Prostate gland (tissue), 2 donors: ENCODE results near the gene CCDC97. TPM values are rescaled to one million over a fixed set of nuclear protein-coding genes. Genes with fewer than 3 reads are reported as not detected.
"Not testable (repeated sequence)": the region's sequence is repeated elsewhere in the genome, so short reads cannot be mapped to it uniquely, and the experiment has no call there.

Experiments
- DNase-seq: peaks from one replicate; pipeline ENCODE4 v3.0.0-alpha.2; 2019; ENCODE audit warnings: low spot score
- H3K27ac ChIP-seq, 2 donors: fragments of 200-600 bp; sonication (generic); 2 replicates each; pipeline ENCODE4 v1.5.1; 2017 to 2019
- H3K27me3 ChIP-seq: fragments of 200-600 bp; sonication (generic); replicated peaks from 2 replicates; pipeline ENCODE4 v1.5.1; 2019; ENCODE audit not compliant: insufficient read depth
- H3K36me3 ChIP-seq, 2 donors: fragments of 200-600 bp; sonication (generic); 1 replicate in 1 of 2; 2 replicates in 1 of 2; pipeline versions ENCODE4 v1.5.1 to v1.8.1; 2017 to 2019
- H3K4me1 ChIP-seq: fragments of 200-600 bp; sonication (generic); replicated peaks from 2 replicates; pipeline ENCODE4 v1.5.1; 2019
- H3K4me3 ChIP-seq, 2 donors: fragments of 200-600 bp; sonication (generic); 2 replicates each; pipeline ENCODE4 v1.5.1; 2017 to 2019
- H3K9me3 ChIP-seq: fragments of 200-600 bp; sonication (generic); 2 replicates; pipeline ENCODE4 v1.5.1; 2017
- POLR2A ChIP-seq: fragments of 450-650 bp; IDR thresholded peaks from one replicate; pipeline ENCODE4 v1.6.1; 2016; ENCODE audit warnings: antibody characterized with exemption, mild to moderate bottlenecking
- POLR2AphosphoS5 ChIP-seq: sonication (generic); formaldehyde crosslinking; IDR thresholded peaks from one replicate; pipeline ENCODE4 v1.6.1; 2017; ENCODE audit warnings: antibody characterized with exemption
- WGBS: methylation state at CpG from one replicate; pipeline ENCODE4 v1.1.5; 2018; 5-methylcytosine and 5-hydroxymethylcytosine counted together
- intact Hi-C: fragments of 100-400 bp; cut with DNase I; formaldehyde crosslinking; loops from one replicate; pipeline ENCODE4 v1.14.2; 2022
- total RNA-seq, 2 donors: library from RNA; depleted of rRNA; stranded (reverse); fragments of >200 nt; gene quantifications; one replicate each; pipeline ENCODE4 v1.1.0, GENCODE V29; 2016
- TF ChIP-seq, protein P1 (sequence below), 4 experiments: fragments of 200-600 bp in 2 of 4; fragments of 450-650 bp in 2 of 4; sonication (generic) in 2 of 4; IDR thresholded peaks; 1 replicate in 3 of 4; 2 replicates in 1 of 4; pipeline ENCODE4 v1.5.1; 2016 to 2019; ENCODE audit warnings: antibody characterized with exemption in 4 of 4, mild to moderate bottlenecking in 2 of 4, moderate library complexity in 2 of 4

The CCDC97 gene
- total RNA-seq, 2 donors from 2014 or later, result 21.0 to 34.4 TPM

DNA sequence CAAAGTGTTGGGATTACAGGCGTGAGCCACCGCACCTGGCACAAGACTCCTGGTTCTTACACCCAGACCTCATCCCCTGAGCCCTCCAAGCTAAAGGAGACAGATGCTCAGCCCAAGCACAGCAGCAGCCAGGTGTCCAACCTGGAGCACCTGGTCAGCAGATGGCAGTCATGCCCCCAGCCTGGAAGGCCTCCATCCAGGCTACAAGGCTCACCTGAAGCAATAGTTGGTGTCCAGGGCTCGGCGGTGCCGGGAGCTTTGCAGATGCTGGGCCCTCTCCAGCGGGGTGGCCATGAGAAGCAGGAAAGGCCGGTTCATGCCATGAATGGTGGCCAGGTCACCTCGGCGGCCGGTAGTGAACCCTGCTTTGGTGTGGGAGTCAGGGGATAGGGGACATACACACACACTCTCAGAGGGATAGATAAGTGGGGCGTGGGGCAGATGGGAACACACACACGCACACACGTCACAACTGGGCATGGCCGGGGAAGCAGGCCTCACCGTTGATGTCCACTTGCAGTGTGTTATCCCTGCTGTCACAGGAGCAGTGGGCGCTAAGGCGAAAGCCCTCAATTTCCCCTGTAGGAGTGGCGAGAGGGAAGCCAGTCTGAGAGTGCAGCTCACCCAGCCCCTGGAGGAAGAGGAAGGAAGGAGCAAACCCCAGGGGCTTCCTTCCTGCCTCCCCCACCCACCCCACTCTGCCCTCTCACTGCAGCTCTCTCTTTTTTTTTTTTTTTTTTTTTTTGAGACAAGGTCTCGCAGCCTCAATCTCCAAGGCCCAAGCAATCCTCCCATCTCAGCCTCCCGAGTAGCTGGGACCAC is 31.9 kb downstream of the CCDC97 start:
- 80% methylated on average over 20 of the region's 20 CpGs for WGBS
- intact Hi-C loops, result no loop called here

DNA sequence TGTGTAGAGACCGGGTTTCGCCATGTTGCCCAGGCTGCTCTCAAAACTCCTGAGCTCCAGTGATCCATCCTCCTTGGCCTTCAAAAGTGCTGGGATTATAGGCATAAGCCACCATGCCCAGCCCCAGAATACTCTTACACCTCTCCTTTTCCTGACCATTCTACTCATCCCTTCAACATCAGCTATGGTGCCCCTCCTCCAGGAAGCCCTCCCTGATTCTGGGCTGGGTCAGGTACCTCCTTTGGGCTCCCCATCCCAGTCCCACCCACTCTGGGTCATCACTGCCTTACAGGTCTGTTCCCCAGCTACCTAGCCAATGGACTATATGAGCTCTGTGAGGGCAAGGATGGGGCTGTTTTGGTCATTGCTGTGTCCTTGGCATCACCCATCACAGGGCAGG is 34.2 kb downstream of the CCDC97 start:
- H3K36me3 ChIP-seq, result no peaks in the 10 kb centered on the region
- 100% methylated on average over 2 of the region's 2 CpGs for WGBS

More for the DNA sequence above, 31.9 kb downstream of the CCDC97 start:
- TF ChIP-seq POLR2A (no peak), POLR2AphosphoS5 (no peak)
- TF ChIP-seq, protein P1, sequence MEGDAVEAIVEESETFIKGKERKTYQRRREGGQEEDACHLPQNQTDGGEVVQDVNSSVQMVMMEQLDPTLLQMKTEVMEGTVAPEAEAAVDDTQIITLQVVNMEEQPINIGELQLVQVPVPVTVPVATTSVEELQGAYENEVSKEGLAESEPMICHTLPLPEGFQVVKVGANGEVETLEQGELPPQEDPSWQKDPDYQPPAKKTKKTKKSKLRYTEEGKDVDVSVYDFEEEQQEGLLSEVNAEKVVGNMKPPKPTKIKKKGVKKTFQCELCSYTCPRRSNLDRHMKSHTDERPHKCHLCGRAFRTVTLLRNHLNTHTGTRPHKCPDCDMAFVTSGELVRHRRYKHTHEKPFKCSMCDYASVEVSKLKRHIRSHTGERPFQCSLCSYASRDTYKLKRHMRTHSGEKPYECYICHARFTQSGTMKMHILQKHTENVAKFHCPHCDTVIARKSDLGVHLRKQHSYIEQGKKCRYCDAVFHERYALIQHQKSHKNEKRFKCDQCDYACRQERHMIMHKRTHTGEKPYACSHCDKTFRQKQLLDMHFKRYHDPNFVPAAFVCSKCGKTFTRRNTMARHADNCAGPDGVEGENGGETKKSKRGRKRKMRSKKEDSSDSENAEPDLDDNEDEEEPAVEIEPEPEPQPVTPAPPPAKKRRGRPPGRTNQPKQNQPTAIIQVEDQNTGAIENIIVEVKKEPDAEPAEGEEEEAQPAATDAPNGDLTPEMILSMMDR (IDR thresholded peaks at IDR 0.05), result no peak
- Histone ChIP-seq H3K4me3 (no peak overlapping the region), H3K27ac (no peak overlapping the region), H3K27me3 (no peaks in the 10 kb centered on the region), H3K36me3 (no peaks in the 10 kb centered on the region), H3K4me1 (no peaks in the 10 kb centered on the region), H3K9me3 (no peaks in the 10 kb centered on the region)
- no peak for DNase-seq

DNA sequence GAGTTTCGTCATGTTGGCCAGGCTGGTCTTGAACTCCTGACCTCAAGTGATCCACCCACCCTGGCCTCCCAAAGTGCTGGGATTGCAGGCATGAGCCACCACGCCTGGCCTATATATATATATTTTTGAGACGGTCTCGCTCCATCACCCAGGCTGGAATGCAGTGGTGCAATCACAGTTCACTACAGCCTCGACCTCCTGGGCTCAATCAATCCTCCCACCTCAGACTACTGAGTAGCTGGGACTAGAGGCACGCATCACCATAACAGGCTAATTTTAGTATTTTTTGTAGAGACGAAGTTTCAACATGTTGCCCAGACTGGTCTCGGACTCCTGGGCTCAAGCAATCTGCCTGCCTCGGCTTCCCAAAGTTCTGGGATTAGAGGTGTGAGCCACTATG is 36.9 kb downstream of the CCDC97 start:
- H3K9me3 ChIP-seq, DNase-seq, H3K27me3 ChIP-seq, H3K4me3 ChIP-seq, H3K36me3 ChIP-seq, H3K4me1 ChIP-seq, H3K27ac ChIP-seq, intact Hi-C loops: not testable (repeated sequence)
- 96% methylated on average over 9 of the region's 9 CpGs for WGBS

More for the DNA sequence above, 34.2 kb downstream of the CCDC97 start:
- TF ChIP-seq, protein P1 (IDR thresholded peaks at IDR 0.05), result no peak
- TF ChIP-seq POLR2A (no peak), POLR2AphosphoS5 (no peak)
- no peak for DNase-seq
- Histone ChIP-seq H3K27ac (no peak overlapping the region), H3K4me1 (no peaks in the 10 kb centered on the region), H3K9me3 (no peaks in the 10 kb centered on the region), H3K27me3 (no peaks in the 10 kb centered on the region), H3K4me3 (no peak overlapping the region)
- intact Hi-C loops, result no loop called here

DNA sequence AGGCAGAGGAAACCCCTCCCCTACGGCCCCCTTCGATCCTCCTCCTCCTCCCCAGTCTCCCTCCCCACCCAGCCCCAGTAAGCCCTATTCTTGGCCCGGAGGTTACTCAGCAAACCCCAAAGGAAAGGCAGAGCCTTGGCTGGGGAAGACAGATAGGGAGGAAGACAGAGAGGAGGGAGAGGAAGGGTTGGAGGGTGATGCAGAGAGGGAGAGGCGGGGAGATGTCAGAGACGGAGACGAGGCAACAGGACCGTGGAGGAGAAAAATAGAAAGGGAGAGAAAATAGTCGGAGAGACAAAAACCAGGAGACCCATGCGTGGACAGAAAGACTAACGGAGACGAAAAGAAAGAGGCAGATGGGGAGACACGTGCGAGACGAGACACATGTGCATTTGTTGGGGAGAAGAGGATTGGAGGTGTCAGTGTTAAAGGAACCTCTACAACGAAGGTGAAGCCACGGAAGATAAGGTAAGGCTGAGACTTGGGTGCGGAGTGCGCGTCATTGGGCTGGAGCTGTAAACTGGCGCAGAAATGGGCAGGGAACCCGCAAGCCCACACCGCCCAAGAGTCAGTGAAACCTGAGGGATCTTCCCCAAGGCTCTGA is 40.9 kb downstream of the CCDC97 start:
- Histone ChIP-seq H3K27ac (peak overlapping the region; percentile 39 to 79), H3K36me3 (no peaks in the 10 kb centered on the region), H3K27me3 (no peaks in the 10 kb centered on the region), H3K9me3 (no peaks in the 10 kb centered on the region), H3K4me3 (peak overlapping the region; percentile 70 to 80), H3K4me1 (peaks cover 5% of the 10 kb centered on the region)
- 8% methylated on average over 22 of the region's 22 CpGs for WGBS
- intact Hi-C loops, result no loop called here
- TF ChIP-seq, protein P1 (IDR thresholded peaks at IDR 0.05), result no peak
- TF ChIP-seq POLR2A (no peak), POLR2AphosphoS5 (no peak)
- DNase-seq, result no peak

DNA sequence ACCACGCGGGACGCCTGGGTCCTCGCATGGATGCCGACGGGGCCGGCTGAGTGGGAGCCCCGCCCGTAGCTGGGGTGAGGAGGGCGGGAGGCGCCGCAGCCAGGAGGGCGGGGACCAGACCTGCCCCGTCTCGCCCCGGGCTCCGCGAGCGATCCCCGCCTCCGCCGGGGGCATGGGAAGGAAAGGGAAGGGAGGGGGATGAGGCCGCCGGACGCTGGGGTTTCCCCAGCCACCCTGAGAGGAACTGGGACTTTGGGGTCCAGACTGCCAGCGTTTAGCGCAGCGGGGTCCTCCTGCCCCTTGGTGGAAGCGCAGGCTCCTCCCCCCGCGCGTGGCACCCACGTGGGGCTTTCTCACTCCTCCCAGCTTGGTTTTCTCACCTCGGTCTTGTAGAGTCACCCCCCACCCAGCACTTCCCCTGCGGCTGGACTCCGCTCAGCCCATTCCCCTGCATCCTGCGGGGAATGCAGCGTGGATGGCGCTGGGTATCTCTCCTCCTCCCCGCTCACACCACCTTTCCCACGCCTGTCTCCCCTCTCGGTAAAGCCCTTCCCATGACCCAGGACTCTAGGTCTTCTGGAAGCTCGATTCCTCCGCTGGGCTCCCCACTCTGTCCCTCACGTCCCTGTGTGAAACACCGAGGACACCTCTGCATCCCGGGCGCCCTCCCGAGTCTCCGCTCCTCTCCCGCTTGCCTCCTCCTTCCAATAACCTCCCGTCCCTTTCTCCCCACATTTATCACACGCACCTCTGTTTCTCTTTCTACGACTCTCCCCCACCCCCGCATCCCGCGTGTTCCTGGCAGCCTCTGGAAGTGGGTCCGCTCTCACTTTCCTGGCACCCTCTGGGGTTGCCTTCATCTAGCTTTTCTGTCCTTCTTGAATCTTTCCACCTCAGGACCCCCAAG is 41.6 kb downstream of the CCDC97 start:
- Histone ChIP-seq H3K9me3 (no peaks in the 10 kb centered on the region), H3K27ac (peak overlapping the region; percentile 39 to 79), H3K4me1 (peaks cover 5% of the 10 kb centered on the region), H3K27me3 (no peaks in the 10 kb centered on the region), H3K4me3 (peak overlapping the region; percentile 70 to 80), H3K36me3 (no peaks in the 10 kb centered on the region)
- under 1% methylated on average over 56 of the region's 58 CpGs for WGBS
- intact Hi-C loops, result no loop called here
- TF ChIP-seq POLR2AphosphoS5 (peak; percentile 14), POLR2A (no peak)
- TF ChIP-seq, protein P1 (IDR thresholded peaks at IDR 0.05), result peak in 1 of 4 experiments; percentile 13
- no peak for DNase-seq
